ENCODE data around the gene CLEC3A.
"Not testable (repeated sequence)": the region's sequence is repeated elsewhere in the genome, so short reads cannot be mapped to it uniquely, and the experiment has no call there.

DNA sequence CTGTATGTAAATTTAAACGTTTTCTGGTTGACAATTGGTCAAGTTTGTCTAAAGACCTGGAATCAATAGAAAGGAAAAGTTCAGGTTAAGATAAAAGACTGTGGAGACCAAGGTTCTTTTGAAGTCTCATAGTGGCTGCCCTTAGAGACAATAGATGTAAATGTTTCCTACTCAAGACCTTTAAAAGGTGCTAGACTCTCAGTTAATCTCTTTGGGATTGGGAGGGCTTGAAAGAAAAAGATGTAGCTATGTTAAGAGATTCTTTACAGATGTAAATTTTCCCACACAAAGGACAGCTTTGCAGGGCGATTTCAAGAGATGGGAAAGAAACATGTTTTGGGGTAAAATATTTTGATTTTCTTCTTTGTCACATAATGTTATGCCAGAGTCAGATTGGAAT lies 30.0 kb upstream of the CLEC3A start:
- not testable (repeated sequence) for TF ChIP-seq POLR2A (IDR thresholded peaks at IDR 0.05)
- TF ChIP-seq, protein P1, sequence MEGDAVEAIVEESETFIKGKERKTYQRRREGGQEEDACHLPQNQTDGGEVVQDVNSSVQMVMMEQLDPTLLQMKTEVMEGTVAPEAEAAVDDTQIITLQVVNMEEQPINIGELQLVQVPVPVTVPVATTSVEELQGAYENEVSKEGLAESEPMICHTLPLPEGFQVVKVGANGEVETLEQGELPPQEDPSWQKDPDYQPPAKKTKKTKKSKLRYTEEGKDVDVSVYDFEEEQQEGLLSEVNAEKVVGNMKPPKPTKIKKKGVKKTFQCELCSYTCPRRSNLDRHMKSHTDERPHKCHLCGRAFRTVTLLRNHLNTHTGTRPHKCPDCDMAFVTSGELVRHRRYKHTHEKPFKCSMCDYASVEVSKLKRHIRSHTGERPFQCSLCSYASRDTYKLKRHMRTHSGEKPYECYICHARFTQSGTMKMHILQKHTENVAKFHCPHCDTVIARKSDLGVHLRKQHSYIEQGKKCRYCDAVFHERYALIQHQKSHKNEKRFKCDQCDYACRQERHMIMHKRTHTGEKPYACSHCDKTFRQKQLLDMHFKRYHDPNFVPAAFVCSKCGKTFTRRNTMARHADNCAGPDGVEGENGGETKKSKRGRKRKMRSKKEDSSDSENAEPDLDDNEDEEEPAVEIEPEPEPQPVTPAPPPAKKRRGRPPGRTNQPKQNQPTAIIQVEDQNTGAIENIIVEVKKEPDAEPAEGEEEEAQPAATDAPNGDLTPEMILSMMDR (IDR thresholded peaks at IDR 0.05 in 4 of 5, conservative IDR thresholded peaks at IDR 0.05 in 1 of 5), result not testable (repeated sequence)
